VCaP (cell line): Measurements from ENCODE around the gene FGF11.

Experiments used
- H3K27ac ChIP-seq: fragments of 450-650 bp; 2 replicates; pipeline ENCODE4 v1.5.1; 2017
- TF ChIP-seq, protein P1 (sequence below): fragments of 450-650 bp; conservative IDR thresholded peaks from 2 replicates; pipeline ENCODE4 v1.5.1; 2017; ENCODE audit warnings: mild to moderate bottlenecking, moderate library complexity

The FGF11 gene

DNA sequence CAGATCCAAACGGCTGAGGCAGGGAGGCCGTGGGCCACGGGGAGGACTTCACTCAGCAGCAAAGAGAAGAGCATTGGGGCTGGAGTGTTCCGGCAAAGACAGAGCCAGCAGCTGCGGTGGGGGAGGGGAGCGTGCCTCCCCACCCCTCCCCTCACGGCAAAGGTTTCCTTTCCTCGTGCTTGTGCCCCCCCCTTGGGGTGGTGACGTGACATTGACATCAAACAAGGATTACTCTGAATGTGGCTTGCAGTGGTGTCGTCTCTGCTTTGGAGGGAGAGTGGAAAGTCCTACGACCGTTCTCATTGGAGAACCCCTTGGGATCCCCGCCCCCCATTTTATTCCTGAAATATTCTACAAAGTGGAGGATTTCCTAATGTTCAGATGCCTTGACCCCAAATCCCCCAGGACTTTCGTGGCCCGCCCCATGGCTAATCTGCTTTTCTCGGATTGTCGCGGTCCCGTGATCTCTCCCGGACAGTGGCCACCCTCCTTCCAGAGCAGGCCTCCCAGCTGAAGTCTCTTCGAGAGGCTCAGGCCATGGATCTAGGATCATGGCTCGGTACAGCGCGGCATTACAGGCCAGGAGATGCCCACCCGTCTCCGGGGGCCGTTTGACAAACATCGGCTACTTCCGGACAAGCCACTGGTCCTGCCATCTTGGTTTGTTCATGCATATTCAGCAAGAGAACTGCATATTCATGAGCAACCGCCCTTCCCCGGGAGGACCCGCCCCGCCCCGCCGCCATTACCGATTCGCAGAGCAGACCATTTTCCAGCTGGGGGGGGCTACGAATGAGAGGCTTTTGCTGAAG is 44.1 kb downstream of the FGF11 start:
- peak overlapping the region; percentile 95 for H3K27ac ChIP-seq
- TF ChIP-seq, protein P1, sequence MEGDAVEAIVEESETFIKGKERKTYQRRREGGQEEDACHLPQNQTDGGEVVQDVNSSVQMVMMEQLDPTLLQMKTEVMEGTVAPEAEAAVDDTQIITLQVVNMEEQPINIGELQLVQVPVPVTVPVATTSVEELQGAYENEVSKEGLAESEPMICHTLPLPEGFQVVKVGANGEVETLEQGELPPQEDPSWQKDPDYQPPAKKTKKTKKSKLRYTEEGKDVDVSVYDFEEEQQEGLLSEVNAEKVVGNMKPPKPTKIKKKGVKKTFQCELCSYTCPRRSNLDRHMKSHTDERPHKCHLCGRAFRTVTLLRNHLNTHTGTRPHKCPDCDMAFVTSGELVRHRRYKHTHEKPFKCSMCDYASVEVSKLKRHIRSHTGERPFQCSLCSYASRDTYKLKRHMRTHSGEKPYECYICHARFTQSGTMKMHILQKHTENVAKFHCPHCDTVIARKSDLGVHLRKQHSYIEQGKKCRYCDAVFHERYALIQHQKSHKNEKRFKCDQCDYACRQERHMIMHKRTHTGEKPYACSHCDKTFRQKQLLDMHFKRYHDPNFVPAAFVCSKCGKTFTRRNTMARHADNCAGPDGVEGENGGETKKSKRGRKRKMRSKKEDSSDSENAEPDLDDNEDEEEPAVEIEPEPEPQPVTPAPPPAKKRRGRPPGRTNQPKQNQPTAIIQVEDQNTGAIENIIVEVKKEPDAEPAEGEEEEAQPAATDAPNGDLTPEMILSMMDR: no peak

- TF ChIP-seq, protein P1: no peak
- H3K27ac ChIP-seq: peak within 1 kb of the TSS; percentile 95
Observed at GRCh38 chr17:7484067-7484918, 45.0 kb downstream of the FGF11 start, which contains the start of gene POLR2A. Gene POLR2A, plus strand, starts transcription at chr17:7484366.

DNA sequence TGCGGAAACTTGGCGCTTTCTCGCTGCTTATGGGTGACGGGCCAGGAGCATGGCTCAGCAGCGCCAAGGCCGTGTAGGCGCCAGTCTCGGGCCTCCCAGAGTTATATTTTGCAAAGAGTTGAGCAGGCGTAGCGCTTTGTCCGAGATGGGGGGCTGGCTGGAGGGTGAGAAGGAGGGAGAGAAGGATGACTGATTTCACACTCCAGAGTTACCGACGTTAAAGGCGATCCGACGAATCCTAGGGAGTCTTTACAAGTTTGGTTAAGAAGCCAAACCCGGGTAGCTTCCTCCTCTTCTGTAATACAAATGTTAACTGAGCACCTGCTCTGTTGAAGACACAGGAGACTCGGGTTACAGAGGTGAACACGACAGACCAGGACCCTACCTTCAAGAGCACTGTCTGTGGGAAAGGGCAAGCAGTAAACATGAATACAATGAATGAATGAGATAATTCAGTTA is 45.6 kb downstream of the FGF11 start:
- peak overlapping the region; percentile 95 for H3K27ac ChIP-seq
- TF ChIP-seq, protein P1: no peak; the same call in 1 of the 2 replicates

DNA sequence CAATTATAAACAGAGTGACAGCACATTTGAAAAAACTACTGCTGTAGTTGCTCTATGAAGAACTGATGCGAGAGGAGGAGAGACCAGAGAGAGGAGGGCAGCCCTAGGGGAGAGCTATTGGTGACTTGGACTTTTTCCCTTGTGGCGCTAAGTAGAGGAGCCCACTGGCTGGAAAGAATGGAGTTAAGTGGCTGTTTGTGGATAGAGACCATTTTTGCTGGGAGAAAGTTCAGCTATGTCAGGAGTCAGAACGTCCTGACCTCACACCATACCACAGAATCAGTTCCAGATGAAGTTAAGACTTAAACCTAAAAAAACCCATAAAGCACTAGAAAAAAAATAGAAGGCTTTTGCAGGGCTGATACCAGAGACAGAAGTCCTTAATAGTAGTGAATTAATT is 46.9 kb downstream of the FGF11 start:
- H3K27ac ChIP-seq: peak overlapping the region; percentile 95; the same call in 1 of the 2 replicates

DNA sequence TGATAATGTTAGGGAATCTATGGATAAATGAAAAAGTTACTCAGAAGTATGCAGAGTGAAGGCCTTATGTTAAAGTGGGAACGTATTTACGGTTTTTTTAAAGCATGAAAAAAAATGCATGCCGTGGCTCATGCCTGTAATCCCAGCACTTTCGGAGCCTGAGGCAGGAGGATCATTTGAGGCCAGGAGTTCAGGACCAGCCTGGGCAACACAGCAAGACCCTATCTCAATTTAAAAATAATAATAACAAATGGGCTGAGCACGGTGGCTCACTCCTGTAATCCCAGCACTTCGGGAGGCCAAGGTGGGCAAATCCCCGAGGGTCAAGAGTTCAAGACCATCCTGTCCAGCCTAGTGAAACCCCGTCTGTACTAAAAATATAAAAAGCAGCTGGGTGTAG is 50.8 kb downstream of the FGF11 start:
- TF ChIP-seq, protein P1: no peak
- H3K27ac ChIP-seq: no peak overlapping the region

More for the DNA sequence above, 46.9 kb downstream of the FGF11 start:
- TF ChIP-seq, protein P1: no peak

DNA sequence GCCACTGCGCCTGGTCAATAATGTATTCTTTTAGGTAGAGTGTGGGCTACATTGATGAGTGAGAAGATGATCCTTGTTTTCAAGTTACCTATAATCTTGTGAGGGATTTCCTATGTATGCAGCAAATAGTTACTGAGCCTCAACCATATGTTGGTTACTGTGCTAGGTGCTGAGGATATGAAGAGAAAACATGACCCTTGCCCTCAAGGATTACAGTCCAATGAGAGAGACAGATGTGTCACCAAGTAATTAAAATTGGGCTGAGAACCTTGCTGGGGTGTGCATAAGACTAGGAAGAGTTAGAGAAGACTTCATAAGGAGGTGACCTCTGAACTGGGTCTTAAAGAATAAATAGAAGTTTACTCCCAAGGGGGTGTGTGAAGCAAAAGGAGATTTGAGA is 52.3 kb downstream of the FGF11 start:
- H3K27ac ChIP-seq: no peak overlapping the region
- TF ChIP-seq, protein P1: no peak

DNA sequence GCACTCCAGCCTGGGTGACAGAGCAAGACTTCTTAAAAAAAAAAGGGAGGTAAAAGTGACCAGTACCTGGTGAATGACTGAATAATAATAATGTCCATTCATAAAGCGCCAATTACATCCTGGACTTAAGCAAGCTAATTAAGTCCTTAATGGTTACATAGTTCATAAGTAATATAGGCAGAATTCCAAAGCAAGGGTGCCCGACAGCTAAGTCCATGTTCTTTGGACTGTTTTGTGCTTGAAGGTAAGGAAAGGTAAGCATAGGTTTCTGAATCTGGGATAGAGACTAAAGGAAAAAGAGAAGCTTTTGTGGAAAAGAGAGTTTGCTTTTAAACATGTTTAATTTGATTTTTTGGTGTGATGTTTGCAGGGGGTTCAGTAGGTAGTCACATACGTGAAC is 54.6 kb downstream of the FGF11 start:
- TF ChIP-seq, protein P1: no peak
- no peak overlapping the region for H3K27ac ChIP-seq
